Peyer's patch (tissue), 4 donors: ENCODE measurements around the gene PDCD1LG2.

ENCODE experiments used
- CTCF ChIP-seq, 6 experiments: fragments of 450-650 bp in 4 of 6; fragments of 200-600 bp in 2 of 6; sonication (generic) in 1 of 6; IDR thresholded peaks; one replicate each; pipeline ENCODE4 v1.5.1; 2017 to 2019; ENCODE audit warnings: antibody characterized with exemption in 6 of 6, mild to moderate bottlenecking in 3 of 6, moderate library complexity in 1 of 6
- POLR2A ChIP-seq, 2 donors: fragments of 450-650 bp; IDR thresholded peaks; one replicate each; pipeline ENCODE4 v1.5.1; 2017; ENCODE audit warnings: antibody characterized with exemption in 2 of 2, mild to moderate bottlenecking in 2 of 2, moderate library complexity in 2 of 2

GRCh38 chr9:5552301-5552700 is 42.0 kb downstream of the PDCD1LG2 start:
- no peak for TF ChIP-seq CTCF (IDR thresholded peaks at IDR 0.05)
- TF ChIP-seq POLR2A (IDR thresholded peaks at IDR 0.05) = no peak
